ENCODE results near the gene TMPRSS3. TPM values are rescaled to one million over a fixed set of nuclear protein-coding genes. Genes with fewer than 3 reads are reported as not detected.
"Not testable (repeated sequence)": the region's sequence is repeated elsewhere in the genome, so short reads cannot be mapped to it uniquely, and the experiment has no call there.

The TMPRSS3 gene
- total and polyA plus RNA-seq, 3 donors from 2014 or later = 0.40 to 0.56 TPM; not detected in 1

DNA sequence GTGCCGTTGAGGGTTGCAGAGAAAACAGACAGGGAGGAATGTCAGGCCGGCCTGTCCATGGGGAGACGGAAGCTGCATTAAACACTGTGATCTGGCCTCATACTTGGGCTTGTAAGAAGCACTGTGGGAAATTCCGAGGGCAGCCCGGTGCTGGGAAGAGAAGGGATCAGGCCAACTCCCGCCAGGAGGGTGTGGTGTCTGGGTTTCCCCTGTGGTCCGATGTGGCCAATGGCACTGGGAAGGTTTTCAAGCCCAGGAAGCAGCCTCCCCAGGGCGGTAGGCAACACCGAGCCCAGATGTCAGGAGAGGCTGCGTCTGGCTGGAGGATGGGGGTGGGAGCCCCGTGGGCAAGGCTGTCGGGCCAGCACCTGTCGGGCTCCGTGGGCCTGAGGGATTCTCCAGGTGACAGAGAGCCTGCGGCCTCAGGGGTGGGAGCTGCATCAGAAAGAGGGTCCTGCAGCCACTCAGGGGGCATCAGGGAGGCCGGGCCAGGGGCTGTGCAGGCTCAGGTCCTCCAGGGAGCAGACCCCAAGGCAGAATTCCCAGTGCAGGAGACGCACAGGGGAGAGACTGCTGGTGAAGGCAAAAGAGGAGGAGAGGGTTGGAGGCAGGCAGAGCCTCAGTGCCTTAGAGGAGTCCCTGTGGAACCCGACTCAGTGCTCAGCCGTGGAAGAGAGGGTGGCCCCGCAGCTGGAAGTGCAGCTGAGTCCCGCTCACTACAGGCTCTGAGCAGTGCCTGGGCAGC is 16.2 kb upstream of the TMPRSS3 start:
- Histone ChIP-seq H3K27me3 (no peaks in the 10 kb centered on the region), H3K27ac (no peak overlapping the region), H3K4me3 (no peak overlapping the region), H3K9me3 (no peaks in the 10 kb centered on the region), H3K4me1 (peaks cover 7% of the 10 kb centered on the region), H3K36me3 (ENCODE audit: low read depth, missing control alignments) (no peaks in the 10 kb centered on the region)
- intact Hi-C loops (cut with DNase I; ENCODE audit: low total_unique reads) = no loop called here
- no peak for DNase-seq
- no peak for TF ChIP-seq POLR2A (IDR thresholded peaks at IDR 0.05)
- TF ChIP-seq, protein P1, sequence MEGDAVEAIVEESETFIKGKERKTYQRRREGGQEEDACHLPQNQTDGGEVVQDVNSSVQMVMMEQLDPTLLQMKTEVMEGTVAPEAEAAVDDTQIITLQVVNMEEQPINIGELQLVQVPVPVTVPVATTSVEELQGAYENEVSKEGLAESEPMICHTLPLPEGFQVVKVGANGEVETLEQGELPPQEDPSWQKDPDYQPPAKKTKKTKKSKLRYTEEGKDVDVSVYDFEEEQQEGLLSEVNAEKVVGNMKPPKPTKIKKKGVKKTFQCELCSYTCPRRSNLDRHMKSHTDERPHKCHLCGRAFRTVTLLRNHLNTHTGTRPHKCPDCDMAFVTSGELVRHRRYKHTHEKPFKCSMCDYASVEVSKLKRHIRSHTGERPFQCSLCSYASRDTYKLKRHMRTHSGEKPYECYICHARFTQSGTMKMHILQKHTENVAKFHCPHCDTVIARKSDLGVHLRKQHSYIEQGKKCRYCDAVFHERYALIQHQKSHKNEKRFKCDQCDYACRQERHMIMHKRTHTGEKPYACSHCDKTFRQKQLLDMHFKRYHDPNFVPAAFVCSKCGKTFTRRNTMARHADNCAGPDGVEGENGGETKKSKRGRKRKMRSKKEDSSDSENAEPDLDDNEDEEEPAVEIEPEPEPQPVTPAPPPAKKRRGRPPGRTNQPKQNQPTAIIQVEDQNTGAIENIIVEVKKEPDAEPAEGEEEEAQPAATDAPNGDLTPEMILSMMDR (IDR thresholded peaks at IDR 0.05) = no peak
- 72 to 83% methylated on average over 13 to 21 of the region's 21 CpGs for WGBS, 2 donors

DNA sequence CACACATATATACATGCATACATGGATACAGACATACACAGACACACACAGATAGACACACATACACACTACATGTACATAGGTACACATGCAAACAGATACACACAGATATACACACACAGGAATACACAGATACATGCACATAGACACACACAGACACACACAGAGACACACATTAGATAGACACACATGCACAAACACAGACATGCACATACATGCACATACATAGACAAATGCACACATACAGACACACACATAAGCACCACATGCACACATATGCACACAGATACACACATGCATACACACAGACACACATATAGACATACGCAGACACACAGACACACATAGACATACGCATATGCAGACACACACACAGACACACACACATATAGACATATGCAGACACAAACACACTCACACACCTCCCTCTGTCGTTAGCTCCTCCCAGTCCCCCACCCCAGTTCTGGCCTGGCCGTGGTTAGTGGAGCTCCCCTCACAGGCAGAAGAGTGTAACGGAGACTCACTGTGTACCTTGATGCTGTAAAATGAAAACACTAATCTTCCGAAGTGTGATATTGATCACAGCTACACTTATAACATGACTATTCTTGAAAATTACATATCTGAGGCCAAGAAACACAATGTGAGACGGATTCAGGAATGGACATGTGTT is 15.5 kb upstream of the TMPRSS3 start:
- no peaks in the 10 kb centered on the region for H3K9me3 ChIP-seq
- no peaks in the 10 kb centered on the region for H3K36me3 ChIP-seq (ENCODE audit: low read depth, missing control alignments)
- H3K27ac ChIP-seq = no peak overlapping the region
- DNase-seq = no peak
- TF ChIP-seq, protein P1 (IDR thresholded peaks at IDR 0.05) = no peak
- no peak for TF ChIP-seq POLR2A (IDR thresholded peaks at IDR 0.05)
- intact Hi-C loops (cut with DNase I; ENCODE audit: low total_unique reads) = no loop called here
- no peak overlapping the region for H3K4me3 ChIP-seq
- 57 to 79% methylated on average over 7 of the region's 7 CpGs for WGBS, 2 donors
- peaks cover 7% of the 10 kb centered on the region for H3K4me1 ChIP-seq
- H3K27me3 ChIP-seq = no peaks in the 10 kb centered on the region

DNA sequence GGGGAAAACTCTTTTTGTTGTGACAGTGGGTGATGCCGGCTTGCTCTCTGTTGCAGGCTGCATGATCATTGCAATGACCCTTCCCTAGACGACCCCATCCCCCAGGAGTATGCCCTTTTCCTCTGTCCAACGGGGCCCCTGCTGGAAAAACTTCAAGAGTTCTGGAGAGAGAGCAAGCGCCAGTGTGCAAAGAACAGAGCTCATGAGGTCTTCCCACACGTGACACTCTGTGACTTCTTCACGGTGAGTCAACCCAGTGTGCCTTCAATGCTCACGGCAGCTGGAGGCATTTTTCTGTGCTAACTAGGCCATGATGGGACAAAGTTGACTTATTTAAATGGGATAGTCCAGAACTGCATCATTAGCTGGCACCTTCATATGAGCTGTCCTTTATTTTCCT is 13.5 kb upstream of the TMPRSS3 start:
- Histone ChIP-seq H3K36me3 (ENCODE audit: low read depth, missing control alignments) (no peaks in the 10 kb centered on the region), H3K27me3 (no peaks in the 10 kb centered on the region), H3K9me3 (no peaks in the 10 kb centered on the region), H3K4me3 (no peak overlapping the region), H3K4me1 (no peaks in the 10 kb centered on the region), H3K27ac (no peak overlapping the region)
- intact Hi-C loops (cut with DNase I; ENCODE audit: low total_unique reads) = no loop called here
- no peak for DNase-seq
- TF ChIP-seq POLR2A (IDR thresholded peaks at IDR 0.05) = no peak
- TF ChIP-seq, protein P1 (IDR thresholded peaks at IDR 0.05) = no peak
- WGBS, 2 donors = 83 to 87% methylated on average over 4 to 7 of the region's 7 CpGs

DNA sequence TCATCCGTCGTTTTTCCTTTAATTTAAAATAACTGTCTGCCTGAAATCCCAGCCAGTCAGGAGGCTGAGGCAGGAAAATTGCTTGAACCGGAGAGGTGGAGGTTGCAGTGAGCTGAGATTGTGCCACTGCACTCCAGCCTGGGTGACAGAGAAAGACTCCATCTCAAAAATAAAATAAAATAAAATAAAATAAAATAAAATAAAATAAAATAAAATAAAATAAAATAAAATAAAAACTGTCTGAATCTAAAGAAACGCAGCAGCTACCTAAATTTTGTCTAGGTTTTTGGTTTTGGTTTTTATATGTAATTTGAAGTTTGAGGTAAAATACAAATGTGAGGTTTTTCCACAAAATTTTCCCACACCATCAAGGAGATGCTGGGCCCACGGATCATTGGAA is 12.9 kb upstream of the TMPRSS3 start:
- H3K27me3 ChIP-seq; H3K9me3 ChIP-seq; H3K36me3 ChIP-seq (ENCODE audit: low read depth, missing control alignments); DNase-seq; H3K4me3 ChIP-seq; H3K27ac ChIP-seq; H3K4me1 ChIP-seq; intact Hi-C loops (cut with DNase I; ENCODE audit: low total_unique reads): not testable (repeated sequence)
- WGBS, 2 donors = 89 to 91% methylated on average over 5 of the region's 5 CpGs

DNA sequence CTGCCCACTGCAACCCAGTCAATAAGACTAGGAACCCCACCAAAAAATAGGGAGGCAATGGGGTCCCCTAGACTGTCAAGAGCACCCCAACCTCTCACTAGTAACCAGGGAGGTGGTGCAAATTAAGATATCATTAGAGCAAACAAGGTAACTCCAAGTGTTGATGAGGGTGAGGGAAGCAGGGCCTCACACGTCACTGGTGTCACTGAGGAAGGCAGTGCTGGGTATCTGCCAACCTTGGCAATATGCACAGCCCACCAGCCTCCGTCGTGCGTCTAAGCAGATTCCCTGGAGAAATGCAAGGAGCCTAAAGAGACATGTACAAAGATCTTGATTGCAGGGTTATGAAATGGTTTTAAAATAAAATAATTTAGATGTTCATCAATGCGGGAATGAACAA is 11.6 kb upstream of the TMPRSS3 start:
- WGBS, 2 donors = 84 to 90% methylated on average over 5 of the region's 5 CpGs
- no peak for DNase-seq
- Histone ChIP-seq H3K36me3 (ENCODE audit: low read depth, missing control alignments) (no peaks in the 10 kb centered on the region), H3K27ac (no peak overlapping the region), H3K9me3 (no peaks in the 10 kb centered on the region), H3K27me3 (no peaks in the 10 kb centered on the region), H3K4me1 (no peaks in the 10 kb centered on the region), H3K4me3 (no peak overlapping the region)
- intact Hi-C loops (cut with DNase I; ENCODE audit: low total_unique reads) = no loop called here
- no peak for TF ChIP-seq POLR2A (IDR thresholded peaks at IDR 0.05)
- TF ChIP-seq, protein P1 (IDR thresholded peaks at IDR 0.05) = no peak
